Inflammatory macrophage treated with lipopolysaccharide for 1 hour (primary cell): ENCODE data around the gene THTPA.
A peak's percentile ranks its signal among the peaks of the same experiment; 100 is the strongest.
"Not testable (repeated sequence)": the region's sequence is repeated elsewhere in the genome, so short reads cannot be mapped to it uniquely, and the experiment has no call there.

Experiments
- DNase-seq, 2 donors: peaks; one replicate each; pipeline ENCODE4 v3.0.0-alpha.2; 2020 to 2022

THTPA gene

DNA sequence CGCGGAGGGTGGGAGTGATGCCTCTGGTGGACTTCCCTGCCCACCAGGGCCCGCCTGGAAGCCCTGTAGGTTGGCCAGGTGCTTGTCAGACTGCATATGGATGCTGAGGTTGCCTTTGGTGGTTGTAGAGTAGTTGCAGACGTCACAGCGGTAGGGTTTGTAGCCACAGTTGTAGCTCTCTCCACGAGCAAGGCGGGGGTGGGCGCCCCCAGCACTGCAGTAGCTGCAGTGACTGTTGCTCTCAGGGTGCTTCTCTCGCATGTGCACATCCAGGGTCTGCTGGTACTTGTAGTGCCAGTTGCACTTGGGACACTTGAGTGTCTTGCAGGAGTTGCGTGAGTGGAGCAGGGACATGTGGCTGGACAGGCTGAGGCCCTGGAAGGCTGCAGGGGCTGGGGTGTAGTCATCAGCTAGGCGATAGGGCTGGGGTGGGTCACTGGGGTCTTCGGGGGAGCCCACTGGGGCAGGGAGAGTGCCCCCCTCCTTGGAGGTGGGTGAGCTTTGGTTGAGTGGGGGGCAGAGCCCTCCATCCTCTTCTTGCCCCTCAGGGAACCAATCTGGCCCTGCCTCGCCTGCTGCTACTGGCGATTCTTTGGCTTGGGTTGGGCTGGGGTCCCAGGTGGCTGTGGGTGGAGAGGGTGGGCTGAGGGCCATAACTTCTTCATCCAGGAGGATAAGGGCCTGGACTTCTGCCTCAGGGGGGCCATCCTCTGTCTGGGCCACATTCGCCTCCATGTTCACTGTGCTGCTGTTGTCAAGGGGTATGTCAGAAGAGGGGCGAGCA, 22.2 kb upstream of the THTPA start:
- DNase-seq, result no peak

GRCh38 chr14:23535943-23536342, 20.1 kb upstream of the THTPA start:
- DNase-seq, result no peak

- DNase-seq, result no peak
These were observed 19.6 kb upstream of the THTPA start for GRCh38 chr14:23536494-23536893.

DNA sequence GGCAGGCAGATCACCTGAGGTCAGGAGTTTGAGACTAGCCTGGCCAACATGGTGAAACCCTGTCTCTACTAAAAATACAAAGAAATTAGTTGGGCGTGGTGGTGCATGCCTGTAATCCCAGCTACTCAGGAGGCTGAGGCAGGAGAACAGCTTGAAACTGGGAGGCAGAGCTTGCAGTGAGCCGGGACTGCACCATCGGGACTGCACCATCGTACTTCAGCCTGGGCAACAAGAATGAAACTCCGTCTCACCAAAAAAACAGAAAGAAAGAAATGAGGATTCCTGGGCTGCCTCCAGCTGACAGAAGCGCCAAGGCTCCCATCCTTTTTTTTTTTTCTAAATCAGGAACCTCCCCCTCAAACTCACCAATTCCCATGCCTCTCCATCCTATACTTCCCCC, 19.2 kb upstream of the THTPA start:
- DNase-seq, result not testable (repeated sequence)

DNA sequence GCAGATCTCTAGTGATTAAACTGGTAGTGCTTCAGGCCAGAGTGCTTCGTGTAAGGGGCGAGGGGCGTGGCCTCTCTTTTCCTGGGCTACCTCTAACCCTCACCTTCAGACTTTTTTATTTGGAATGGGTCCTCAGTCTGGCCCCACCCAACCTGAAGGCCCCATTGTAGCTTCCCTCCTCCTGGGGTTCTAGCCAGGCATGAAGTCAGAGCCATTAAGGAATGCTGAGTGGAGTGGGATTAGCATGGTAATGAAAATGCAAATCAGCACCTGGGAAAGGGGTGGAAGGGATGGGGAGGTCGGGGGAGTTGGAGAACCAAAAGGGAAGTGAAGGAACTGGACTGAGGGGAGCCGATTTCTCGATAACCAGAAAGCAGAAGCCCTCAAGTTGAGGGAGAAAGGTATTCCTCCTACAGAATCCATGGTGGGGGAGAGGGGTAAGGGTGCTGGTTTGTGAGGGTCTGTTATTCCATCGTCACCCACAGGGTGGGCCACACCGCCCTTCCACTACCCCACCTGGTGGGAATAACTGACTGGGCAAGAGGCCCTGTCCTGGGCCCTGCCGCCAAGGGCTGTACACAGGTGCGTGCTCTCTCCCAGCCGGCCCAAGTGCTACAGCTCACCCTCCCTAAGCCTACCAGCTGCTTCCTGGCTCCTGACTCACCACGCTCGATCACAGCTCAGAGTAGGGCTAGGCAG, 18.6 kb upstream of the THTPA start:
- no peak for DNase-seq

GRCh38 chr14:23538050-23538718, 17.9 kb upstream of the THTPA start:
- DNase-seq, result no peak

- DNase-seq, result no peak
These were observed 17.3 kb upstream of the THTPA start for GRCh38 chr14:23538785-23539184.

DNA sequence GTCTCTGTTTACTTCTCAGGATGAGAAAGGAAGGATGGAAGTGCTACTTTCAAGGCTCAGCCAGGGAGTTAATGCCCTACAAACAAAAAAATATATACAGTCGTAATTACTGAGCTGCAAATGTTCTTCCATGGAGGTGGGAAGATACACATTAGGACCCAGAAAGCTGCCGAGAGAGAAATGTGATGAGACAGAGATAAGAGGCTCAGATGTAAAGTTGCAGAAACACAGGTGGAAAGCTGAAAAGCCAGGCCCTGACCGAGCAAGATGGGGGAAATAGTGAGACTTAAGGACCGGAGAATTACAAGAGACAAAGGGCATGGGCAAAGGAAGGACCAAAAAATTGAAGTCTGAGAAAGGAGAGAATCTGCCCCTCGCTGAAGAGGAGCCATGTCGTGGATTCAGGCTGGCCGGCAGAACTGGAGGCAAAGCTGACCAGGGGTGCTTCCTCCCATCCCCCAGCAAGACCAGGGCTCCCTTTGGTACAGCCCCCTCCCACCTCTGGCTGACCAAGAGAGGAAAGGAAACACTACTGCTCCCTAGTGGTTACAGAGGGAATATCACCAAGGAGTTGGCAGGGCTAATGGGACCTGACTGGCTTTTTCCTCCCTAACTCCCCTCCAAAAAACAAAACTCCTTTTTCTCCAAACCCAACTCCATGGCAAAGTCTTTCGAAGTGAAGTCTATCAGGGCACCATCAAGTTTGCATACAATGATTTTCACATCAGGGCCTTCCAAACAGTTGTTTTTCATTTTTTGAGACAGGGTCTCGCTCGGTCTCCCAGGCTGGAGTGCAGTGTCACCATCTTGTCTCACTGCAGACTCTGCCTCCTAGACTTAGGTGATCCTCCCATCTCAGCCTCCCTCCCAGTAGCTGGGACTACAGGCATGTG, 16.6 kb upstream of the THTPA start:
- DNase-seq, result peak; percentile 9 to 69

- no peak for DNase-seq
These were observed 16.0 kb upstream of the THTPA start for GRCh38 chr14:23540141-23540469.

GRCh38 chr14:23542261-23542660, 13.8 kb upstream of the THTPA start:
- no peak for DNase-seq

DNA sequence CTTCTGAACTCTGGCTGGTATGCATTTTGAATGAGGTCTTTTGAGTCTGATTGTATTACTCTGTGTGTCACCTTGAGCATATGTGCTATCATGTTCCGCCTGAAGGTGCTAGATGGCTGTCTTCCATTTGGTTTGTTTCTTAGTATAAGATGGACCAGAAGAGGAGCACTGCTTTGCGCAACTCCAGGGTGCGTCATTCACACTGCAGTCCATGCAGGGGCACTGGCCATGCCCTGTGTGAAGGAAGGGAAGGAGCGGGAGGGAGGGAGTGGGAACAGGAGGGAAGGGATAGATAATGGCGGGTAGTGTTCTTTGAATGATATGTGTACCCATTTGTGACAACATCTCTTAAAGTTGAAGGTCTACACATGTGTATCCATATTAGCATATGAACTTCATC, 12.7 kb upstream of the THTPA start:
- no peak for DNase-seq

- no peak for DNase-seq
These were observed 11.3 kb upstream of the THTPA start for GRCh38 chr14:23544511-23545447.

- no peak for DNase-seq
These were observed 10.2 kb upstream of the THTPA start for GRCh38 chr14:23545740-23546365.

DNA sequence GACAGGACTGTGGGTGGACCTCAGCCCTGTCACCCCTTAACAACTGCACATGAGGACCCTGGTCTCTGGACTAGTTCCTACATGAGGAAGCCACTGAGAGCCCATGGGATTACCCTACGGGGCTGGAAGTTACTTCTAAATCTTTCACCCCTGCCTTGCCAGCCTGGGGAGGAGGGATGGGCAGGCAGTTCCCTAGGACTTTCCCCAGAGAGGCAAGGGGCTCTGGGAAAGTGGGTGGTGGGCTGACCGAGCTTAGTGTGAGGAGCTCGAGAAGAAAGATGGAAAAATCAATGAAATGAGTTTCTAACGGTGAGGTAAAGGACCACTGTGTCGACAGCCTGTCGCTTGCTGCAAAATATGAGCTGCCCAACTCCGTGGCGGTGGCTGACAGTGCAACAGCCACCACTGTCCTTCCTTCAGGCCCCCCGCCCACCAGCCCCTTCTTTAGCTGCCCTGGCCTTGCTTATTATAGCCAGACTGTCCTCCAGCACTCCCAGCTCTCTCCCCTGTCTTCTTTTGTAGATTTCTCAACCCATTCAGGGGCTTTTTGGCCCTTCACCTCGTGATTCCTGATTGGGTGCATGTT, 9.5 kb upstream of the THTPA start:
- no peak for DNase-seq

GRCh38 chr14:23547924-23548323, 8.1 kb upstream of the THTPA start:
- no peak for DNase-seq

- DNase-seq, result peak in 1 of 2 donors; percentile 44
These were observed 7.4 kb upstream of the THTPA start for GRCh38 chr14:23548351-23549318.

DNA sequence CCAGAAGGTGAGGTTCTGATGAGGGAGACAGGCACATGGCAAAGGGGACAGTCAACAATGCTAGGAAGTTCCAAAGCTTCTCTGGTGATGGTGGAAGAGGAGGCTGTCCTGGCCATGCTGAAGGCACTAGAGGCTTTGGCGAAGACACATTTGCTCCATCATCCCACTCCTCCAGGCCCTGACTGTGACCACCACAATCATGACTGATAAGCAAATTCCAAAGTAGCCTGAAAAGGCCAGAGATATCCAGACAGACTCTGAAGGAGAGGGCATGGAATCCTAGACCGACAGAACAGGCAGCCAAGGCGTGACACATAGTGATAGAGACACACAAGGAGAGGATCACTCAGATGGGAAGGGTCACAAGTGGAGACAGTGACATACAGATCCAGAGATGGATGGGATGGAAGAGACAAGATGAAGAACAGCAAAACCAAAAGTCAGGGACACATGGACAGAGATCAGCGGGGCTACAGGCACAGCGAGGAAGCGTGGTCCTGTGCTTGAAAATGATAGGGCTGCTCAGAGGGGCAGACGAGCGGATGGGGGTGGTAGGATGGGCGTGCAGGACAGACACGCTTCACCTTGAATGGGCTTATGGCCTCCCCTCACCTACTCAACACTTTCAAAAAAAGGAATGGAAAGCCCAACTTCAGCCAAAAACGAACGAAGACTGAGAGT, 5.8 kb upstream of the THTPA start:
- DNase-seq, result no peak

DNA sequence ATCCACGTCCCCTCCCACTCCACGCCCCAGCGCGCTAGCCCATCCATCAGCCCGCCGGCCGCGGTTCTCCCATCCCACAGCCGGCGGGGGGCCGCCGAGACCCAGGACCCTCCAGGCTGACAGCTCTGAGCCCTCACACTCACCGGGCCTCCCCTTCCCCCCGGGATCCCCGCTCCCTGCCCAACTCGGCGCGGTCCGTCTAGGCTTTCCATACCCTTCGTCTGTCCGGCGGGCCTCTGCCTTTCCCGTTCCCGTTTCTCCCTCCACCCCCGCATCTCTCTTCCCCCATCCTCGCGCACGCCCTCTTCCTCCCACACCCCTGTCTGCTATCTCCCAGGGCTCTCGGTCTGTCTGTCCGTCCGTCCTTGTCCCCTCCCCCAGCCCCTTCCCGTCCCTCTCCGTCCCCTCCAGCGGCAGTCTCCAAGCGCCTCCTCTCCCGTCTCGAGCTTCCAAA, 5.2 kb upstream of the THTPA start:
- no peak for DNase-seq
